Activated naive CD4-positive, alpha-beta T cell treated with anti-CD3 and anti-CD28 coated beads, Interleukin-2, amount 50 U/mL, for 16 hours (primary cell): ENCODE measurements around the gene PLEKHA5.
"Not testable (repeated sequence)": the region's sequence is repeated elsewhere in the genome, so short reads cannot be mapped to it uniquely, and the experiment has no call there.

Experiments
- DNase-seq: peaks from one replicate; pipeline ENCODE4 v3.0.0-alpha.2; 2020

PLEKHA5 gene

GRCh38 chr12:19129486-19130223, at the start of gene PLEKHA5:
Gene PLEKHA5 (plus strand): TSS chr12:19129733. CDS start chr12:19129800, 67 bp downstream.
- peak; percentile 16 for DNase-seq

GRCh38 chr12:19080918-19081317, 48.6 kb upstream of the PLEKHA5 start:
- DNase-seq, result no peak

- no peak for DNase-seq
Observed at GRCh38 chr12:19082365-19082911, 47.1 kb upstream of the PLEKHA5 start.

- no peak for DNase-seq
Observed at GRCh38 chr12:19084547-19084946, 45.0 kb upstream of the PLEKHA5 start.

- DNase-seq, result no peak
Observed at GRCh38 chr12:19085090-19085489, 44.4 kb upstream of the PLEKHA5 start.

- no peak for DNase-seq
Observed at GRCh38 chr12:19088606-19089005, 40.9 kb upstream of the PLEKHA5 start.

- DNase-seq, result not testable (repeated sequence)
Observed at GRCh38 chr12:19092482-19092881, 37.1 kb upstream of the PLEKHA5 start.

- no peak for DNase-seq
Observed at GRCh38 chr12:19093218-19093617, 36.3 kb upstream of the PLEKHA5 start.

- no peak for DNase-seq
Observed at GRCh38 chr12:19095331-19095730, 34.2 kb upstream of the PLEKHA5 start.

- DNase-seq, result no peak
Observed at GRCh38 chr12:19095756-19096480, 33.6 kb upstream of the PLEKHA5 start.

GRCh38 chr12:19105463-19105862, 24.1 kb upstream of the PLEKHA5 start:
- no peak for DNase-seq

- DNase-seq, result no peak
Observed at GRCh38 chr12:19107750-19108149, 21.8 kb upstream of the PLEKHA5 start.

- no peak for DNase-seq
Observed at GRCh38 chr12:19110221-19110940, 19.2 kb upstream of the PLEKHA5 start.

- no peak for DNase-seq
Observed at GRCh38 chr12:19113464-19113863, 16.1 kb upstream of the PLEKHA5 start.

- no peak for DNase-seq
Observed at GRCh38 chr12:19115285-19115684, 14.2 kb upstream of the PLEKHA5 start.

- DNase-seq, result no peak
Observed at GRCh38 chr12:19119440-19119839, 10.1 kb upstream of the PLEKHA5 start.

- no peak for DNase-seq
Observed at GRCh38 chr12:19120795-19121194, 8.7 kb upstream of the PLEKHA5 start.

- DNase-seq, result no peak
Observed at GRCh38 chr12:19121449-19122018, 8.0 kb upstream of the PLEKHA5 start.

- no peak for DNase-seq
Observed at GRCh38 chr12:19125325-19125724, 4.2 kb upstream of the PLEKHA5 start.

- DNase-seq, result no peak
Observed at GRCh38 chr12:19127270-19127669, 2.3 kb upstream of the PLEKHA5 start.

- no peak for DNase-seq
Observed at GRCh38 chr12:19128485-19128884, 1.0 kb upstream of the PLEKHA5 start.

- DNase-seq, result no peak
Observed at GRCh38 chr12:19129122-19129485, 429 bp upstream of the PLEKHA5 start.
